Activated CD8-positive, alpha-beta T cell treated with anti-CD3 and anti-CD28 coated beads for 36 hours (primary cell): ENCODE results near the gene AMOTL2. TPM values are rescaled to one million over a fixed set of nuclear protein-coding genes. Genes with fewer than 3 reads are reported as not detected.

Experiments used
- ATAC-seq: fragments of 200-7000 bp; cut with Tn5 transposase; one replicate; pipeline ENCODE4 v1.10.0; 2021; ENCODE audit warnings: mild to moderate bottlenecking, moderate library complexity
- CTCF ChIA-PET: fragments of 350-600 bp; sonication (Branson Sonifier 250); formaldehyde crosslinking; loops from one replicate; lab custom pipeline; 2021; ENCODE audit warnings: antibody characterized with exemption; lab: Charles Lee
- POLR2A ChIA-PET: fragments of 350-600 bp; sonication (Branson Sonifier 250); formaldehyde crosslinking; loops from one replicate; lab custom pipeline; 2021; ENCODE audit warnings: antibody characterized with exemption; lab: Charles Lee
- DNase-seq: peaks from one replicate; pipeline ENCODE4 v3.0.0-alpha.2; 2020
- H3K27ac Mint-ChIP-seq: one replicate; pipeline ENCODE4 v1.8.0; 2021; ENCODE audit warnings: mild to moderate bottlenecking, mixed read lengths
- H3K27me3 Mint-ChIP-seq: one replicate; pipeline ENCODE4 v1.8.0; 2021; ENCODE audit warnings: mixed read lengths
- H3K36me3 Mint-ChIP-seq: one replicate; pipeline ENCODE4 v1.8.0; 2021; ENCODE audit warnings: low read depth, mixed read lengths
- H3K4me1 Mint-ChIP-seq: one replicate; pipeline ENCODE4 v1.8.0; 2021; ENCODE audit warnings: low read depth, mixed read lengths
- H3K4me3 Mint-ChIP-seq: one replicate; pipeline ENCODE4 v1.8.0; 2021; ENCODE audit warnings: mild to moderate bottlenecking, moderate library complexity, mixed read lengths
- H3K9me3 Mint-ChIP-seq: one replicate; pipeline ENCODE4 v1.8.0; 2021; ENCODE audit warnings: mixed read lengths
- CTCF ChIP-seq: fragments of 200-600 bp; IDR thresholded peaks from one replicate; pipeline ENCODE4 v1.8.0; 2022; ENCODE audit warnings: antibody characterized with exemption, mild to moderate bottlenecking
- intact Hi-C: fragments of 100-400 bp; cut with micrococcal nuclease; formaldehyde crosslinking; loops from one replicate; pipeline ENCODE4 v1.10.0; 2022
- total RNA-seq, 2 experiments: library from RNA; stranded (reverse); gene quantifications; one replicate each; pipeline ENCODE4 v1.2.3, GENCODE V29; 2021

AMOTL2 gene
- total RNA-seq, 2 experiments from 2014 or later: not detected

- intact Hi-C loops: no loop called here
- H3K4me3 Mint-ChIP-seq: no peak overlapping the region
- CTCF ChIA-PET: no interaction called here
- POLR2A ChIA-PET: no interaction called here
- ATAC-seq: no peak
- no peaks in the 10 kb centered on the region for H3K36me3 Mint-ChIP-seq
- no peaks in the 10 kb centered on the region for H3K27me3 Mint-ChIP-seq
- H3K27ac Mint-ChIP-seq: no peak overlapping the region
- no peak for TF ChIP-seq CTCF
- no peaks in the 10 kb centered on the region for H3K9me3 Mint-ChIP-seq
- no peaks in the 10 kb centered on the region for H3K4me1 Mint-ChIP-seq
- no peak for DNase-seq
Measured at GRCh38 chr3:134337511-134338200, 36.6 kb downstream of the AMOTL2 start.

GRCh38 chr3:134337071-134337482 lies 37.2 kb downstream of the AMOTL2 start:
- Mint-ChIP-seq H3K4me3 (no peak overlapping the region), H3K27me3 (no peaks in the 10 kb centered on the region), H3K36me3 (no peaks in the 10 kb centered on the region), H3K27ac (no peak overlapping the region), H3K9me3 (no peaks in the 10 kb centered on the region), H3K4me1 (no peaks in the 10 kb centered on the region)
- ATAC-seq (no peak), DNase-seq (no peak)
- ChIA-PET CTCF (no interaction called here), POLR2A (no interaction called here)
- intact Hi-C loops: no loop called here
- TF ChIP-seq CTCF: no peak

GRCh38 chr3:134336587-134336986 lies 37.7 kb downstream of the AMOTL2 start:
- no peaks in the 10 kb centered on the region for H3K9me3 Mint-ChIP-seq
- no peak for ATAC-seq
- CTCF ChIA-PET: no interaction called here
- H3K4me3 Mint-ChIP-seq: no peak overlapping the region
- no peak for DNase-seq
- no peaks in the 10 kb centered on the region for H3K4me1 Mint-ChIP-seq
- POLR2A ChIA-PET: no interaction called here
- no peak for TF ChIP-seq CTCF
- H3K27ac Mint-ChIP-seq: no peak overlapping the region
- no peaks in the 10 kb centered on the region for H3K36me3 Mint-ChIP-seq
- H3K27me3 Mint-ChIP-seq: no peaks in the 10 kb centered on the region
- intact Hi-C loops: no loop called here

GRCh38 chr3:134334901-134335280 lies 39.4 kb downstream of the AMOTL2 start:
- TF ChIP-seq CTCF: no peak
- ATAC-seq (no peak), DNase-seq (no peak)
- Mint-ChIP-seq H3K4me3 (no peak overlapping the region), H3K27me3 (no peaks in the 10 kb centered on the region), H3K36me3 (no peaks in the 10 kb centered on the region), H3K9me3 (no peaks in the 10 kb centered on the region), H3K27ac (no peak overlapping the region), H3K4me1 (no peaks in the 10 kb centered on the region)
- ChIA-PET POLR2A (no interaction called here), CTCF (no interaction called here)
- intact Hi-C loops: no loop called here

- ATAC-seq: no peak
- H3K4me3 Mint-ChIP-seq: no peak overlapping the region
- H3K27ac Mint-ChIP-seq: no peak overlapping the region
- no peaks in the 10 kb centered on the region for H3K36me3 Mint-ChIP-seq
- no peak for DNase-seq
- ChIA-PET CTCF (no interaction called here), POLR2A (no interaction called here)
- H3K27me3 Mint-ChIP-seq: no peaks in the 10 kb centered on the region
- H3K4me1 Mint-ChIP-seq: no peaks in the 10 kb centered on the region
- intact Hi-C loops: no loop called here
- no peak for TF ChIP-seq CTCF
- no peaks in the 10 kb centered on the region for H3K9me3 Mint-ChIP-seq
Measured at GRCh38 chr3:134334231-134334900, 39.9 kb downstream of the AMOTL2 start.
